Lower leg skin (tissue), 4 donors: ENCODE data around the gene FLT1. TPM values are rescaled to one million over a fixed set of nuclear protein-coding genes. Genes with fewer than 3 reads are reported as not detected.

Experiments
- DNase-seq, 2 donors: peaks; one replicate each; pipeline ENCODE4 v3.0.0-alpha.2; 2019; ENCODE audit warnings: low spot score in 2 of 2
- H3K4me3 ChIP-seq: fragments of 200-600 bp; sonication (generic); 2 replicates; pipeline ENCODE4 v1.5.1; 2017; ENCODE audit warnings: mild to moderate bottlenecking, low read depth; ENCODE audit not compliant: poor library complexity, severe bottlenecking
- CTCF ChIP-seq, 3 donors: fragments of 450-650 bp; IDR thresholded peaks; one replicate each; pipeline ENCODE4 v1.5.1; 2016; ENCODE audit warnings: antibody characterized with exemption in 3 of 3, mild to moderate bottlenecking in 3 of 3, moderate library complexity in 2 of 3
- POLR2A ChIP-seq, 2 donors: fragments of 450-650 bp; IDR thresholded peaks; one replicate each; pipeline ENCODE4 v1.6.1; 2016 to 2017; ENCODE audit warnings: antibody characterized with exemption in 2 of 2, mild to moderate bottlenecking in 1 of 2, moderate library complexity in 1 of 2
- WGBS, 2 donors: methylation state at CpG; one replicate each; pipeline ENCODE4 v1.1.5; 2018; 5-methylcytosine and 5-hydroxymethylcytosine counted together
- intact Hi-C: fragments of 100-400 bp; cut with DNase I; formaldehyde crosslinking; loops from one replicate; pipeline ENCODE4 v1.15.0; 2023; ENCODE audit warnings: low total_unique reads
- total RNA-seq, 4 donors: library from RNA; depleted of rRNA; stranded (reverse); fragments of >200 nt; gene quantifications; one replicate each; pipeline ENCODE4 v1.1.0, GENCODE V29; 2016

FLT1 gene
- total RNA-seq, 4 donors from 2014 or later: 5.3 to 16.3 (median 9.7) TPM

GRCh38 chr13:28468023-28468915, 26.7 kb downstream of the FLT1 start:
- intact Hi-C loops: no loop called here
- TF ChIP-seq POLR2A (IDR thresholded peaks at IDR 0.05): no peak
- no peak for TF ChIP-seq CTCF (IDR thresholded peaks at IDR 0.05)
- H3K4me3 ChIP-seq: no peak overlapping the region
- 81 to 82% methylated on average over 7 of the region's 7 CpGs for WGBS, 2 donors
- DNase-seq: no peak

- no peak overlapping the region for H3K4me3 ChIP-seq
- intact Hi-C loops: no loop called here
- DNase-seq: no peak
- TF ChIP-seq CTCF (IDR thresholded peaks at IDR 0.05) (no peak), POLR2A (IDR thresholded peaks at IDR 0.05) (no peak)
- 78 to 89% methylated on average over 3 of the region's 3 CpGs for WGBS, 2 donors
These were observed 27.9 kb downstream of the FLT1 start for GRCh38 chr13:28467034-28467433.

GRCh38 chr13:28466151-28466550, 28.8 kb downstream of the FLT1 start:
- H3K4me3 ChIP-seq: no peak overlapping the region
- intact Hi-C loops: no loop called here
- TF ChIP-seq CTCF (IDR thresholded peaks at IDR 0.05) (no peak), POLR2A (IDR thresholded peaks at IDR 0.05) (no peak)
- 83 to 88% methylated on average over 3 of the region's 3 CpGs for WGBS, 2 donors
- DNase-seq: no peak

GRCh38 chr13:28464861-28465460, 30.0 kb downstream of the FLT1 start:
- WGBS, 2 donors: 79 to 84% methylated on average over 6 of the region's 6 CpGs
- no peak overlapping the region for H3K4me3 ChIP-seq
- TF ChIP-seq POLR2A (IDR thresholded peaks at IDR 0.05) (no peak), CTCF (IDR thresholded peaks at IDR 0.05) (no peak)
- DNase-seq: no peak
- intact Hi-C loops: no loop called here

GRCh38 chr13:28463481-28463880, 31.4 kb downstream of the FLT1 start:
- H3K4me3 ChIP-seq: no peak overlapping the region
- WGBS, 2 donors: 83 to 89% methylated on average over 3 of the region's 3 CpGs
- no peak for DNase-seq
- intact Hi-C loops: no loop called here
- no peak for TF ChIP-seq POLR2A (IDR thresholded peaks at IDR 0.05)
- no peak for TF ChIP-seq CTCF (IDR thresholded peaks at IDR 0.05)
